Retina (tissue), 1 donor: ENCODE results near the gene MAML2.

Source experiments
- DNase-seq: peaks from one replicate; pipeline ENCODE4 v3.0.0-alpha.2; 2016

Gene MAML2

DNA sequence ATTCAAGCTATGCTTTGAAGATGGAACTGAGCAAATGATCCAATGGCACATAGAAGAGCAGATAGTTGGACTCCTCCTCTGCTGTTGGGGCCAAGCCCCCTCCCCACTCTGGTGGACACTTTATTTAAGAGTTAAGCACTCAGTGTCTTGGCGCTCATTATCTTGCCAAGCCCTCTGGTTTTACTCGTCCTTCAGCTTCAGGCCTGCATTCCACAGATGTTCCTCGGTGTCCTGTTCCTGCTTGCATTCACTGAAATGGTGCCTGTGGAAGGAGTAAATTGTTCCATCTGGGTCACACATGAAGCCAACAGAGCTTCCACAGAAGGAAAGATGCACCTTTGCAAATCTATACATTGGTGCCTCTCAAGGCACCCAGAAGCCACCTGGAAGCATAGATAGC lies 26.1 kb downstream of the MAML2 start:
- no peak for DNase-seq

DNA sequence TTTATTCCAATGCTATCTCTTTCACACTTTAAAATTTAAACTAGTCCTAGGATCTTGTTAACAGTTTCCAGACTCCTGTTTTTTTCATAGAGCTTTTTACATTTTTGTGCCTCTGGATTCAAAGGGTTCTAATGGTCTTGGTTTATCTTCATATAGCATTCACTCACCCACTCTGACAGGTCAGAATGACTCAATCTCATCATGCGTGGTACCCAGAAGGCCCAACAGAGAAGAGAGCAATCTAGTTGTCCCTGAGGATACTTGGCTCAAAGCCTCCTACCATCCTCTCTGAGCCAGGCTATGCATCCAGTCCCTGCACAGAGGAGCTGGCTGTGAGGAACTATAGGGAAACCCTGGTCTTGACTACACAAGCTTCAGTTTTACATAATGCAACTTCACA lies 27.5 kb downstream of the MAML2 start:
- DNase-seq: no peak

DNA sequence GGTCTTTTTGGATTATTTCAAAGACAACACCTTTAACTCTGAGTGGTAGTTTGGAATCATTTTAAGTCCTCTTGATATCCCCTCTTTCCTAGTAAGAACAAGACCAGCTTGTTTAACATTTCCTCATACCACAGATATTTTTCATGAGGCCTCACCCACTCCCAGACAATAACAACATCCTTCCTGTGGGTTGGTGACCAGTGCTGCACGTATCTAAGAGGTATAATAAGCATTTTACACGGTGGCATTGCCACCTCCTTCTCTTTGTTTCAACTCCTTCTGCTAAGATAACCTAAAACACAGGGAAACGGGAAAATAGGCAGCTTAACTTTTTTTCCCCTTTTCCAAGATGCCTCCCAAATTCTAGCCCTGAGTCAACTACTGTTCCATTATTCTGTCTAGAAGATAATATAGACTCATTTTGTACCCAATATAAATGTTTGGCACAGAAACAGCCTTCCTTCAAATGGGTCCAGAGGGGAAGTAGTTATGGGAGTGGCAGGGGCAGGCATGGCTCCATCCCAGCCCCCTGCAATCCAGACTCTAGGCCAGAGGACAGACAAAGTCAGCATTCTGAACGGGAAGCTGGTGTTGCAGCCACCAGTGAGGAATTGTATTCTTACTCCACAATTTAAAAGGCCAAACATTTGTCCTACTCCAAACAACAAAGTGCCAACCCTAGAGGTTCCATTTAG lies 28.5 kb downstream of the MAML2 start:
- DNase-seq: no peak

DNA sequence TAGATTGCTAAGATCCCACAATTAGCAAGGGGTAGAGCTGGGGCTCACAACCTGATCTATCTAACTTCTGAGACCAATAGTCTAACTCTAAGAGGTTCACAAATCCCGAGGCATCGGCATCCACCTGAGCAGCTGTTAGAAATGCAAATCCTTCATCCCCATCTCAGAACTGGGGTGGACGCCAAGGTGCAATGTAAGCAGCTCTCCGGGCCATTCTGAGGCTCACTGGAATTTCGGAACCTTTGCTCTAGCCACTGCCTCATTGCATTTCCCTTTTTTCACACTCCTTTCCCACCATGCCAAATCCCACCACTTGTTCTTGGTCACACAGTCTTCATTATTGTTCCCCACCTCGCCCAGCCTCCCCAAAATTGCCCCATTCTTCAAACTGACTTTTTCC lies 29.8 kb downstream of the MAML2 start:
- DNase-seq: no peak

DNA sequence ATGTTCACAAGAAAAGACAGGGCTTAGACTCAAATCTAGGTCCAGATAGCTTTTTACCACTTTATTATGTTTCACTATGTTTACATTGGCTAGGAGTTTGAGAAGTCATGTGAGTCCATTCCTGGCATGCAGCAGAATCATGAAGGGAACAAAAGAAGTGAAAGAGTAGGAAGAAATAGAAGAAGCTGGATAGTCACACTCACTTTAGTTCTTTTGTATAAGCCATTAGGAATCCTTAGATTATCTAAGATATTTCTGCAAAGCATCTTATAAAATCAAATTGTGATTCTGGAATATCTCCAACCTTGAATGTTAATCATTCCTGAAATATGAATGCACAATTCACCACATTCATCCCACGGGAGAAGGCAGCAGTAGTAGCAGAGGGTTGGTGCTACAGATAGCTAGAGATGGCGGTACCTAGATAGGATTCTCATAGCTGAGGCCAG lies 31.9 kb downstream of the MAML2 start:
- DNase-seq: no peak

DNA sequence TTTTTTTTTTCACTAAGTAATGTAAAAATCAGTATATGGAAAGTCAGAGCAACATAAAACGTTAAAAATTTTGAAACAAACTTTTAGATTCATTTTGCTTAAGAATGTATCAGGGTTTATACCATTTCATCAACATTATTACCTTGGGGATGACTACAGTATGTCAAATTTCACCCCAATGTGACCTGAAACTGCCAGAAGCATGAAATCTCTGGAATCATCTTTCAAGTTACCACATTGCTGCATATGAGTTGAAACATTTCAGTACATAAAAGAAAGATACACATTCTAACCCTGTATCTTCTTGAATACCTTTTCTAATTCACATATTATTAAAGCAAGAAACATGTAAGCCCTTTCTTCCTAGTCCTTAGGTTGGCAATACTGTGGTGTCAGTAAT lies 32.8 kb downstream of the MAML2 start:
- no peak for DNase-seq

DNA sequence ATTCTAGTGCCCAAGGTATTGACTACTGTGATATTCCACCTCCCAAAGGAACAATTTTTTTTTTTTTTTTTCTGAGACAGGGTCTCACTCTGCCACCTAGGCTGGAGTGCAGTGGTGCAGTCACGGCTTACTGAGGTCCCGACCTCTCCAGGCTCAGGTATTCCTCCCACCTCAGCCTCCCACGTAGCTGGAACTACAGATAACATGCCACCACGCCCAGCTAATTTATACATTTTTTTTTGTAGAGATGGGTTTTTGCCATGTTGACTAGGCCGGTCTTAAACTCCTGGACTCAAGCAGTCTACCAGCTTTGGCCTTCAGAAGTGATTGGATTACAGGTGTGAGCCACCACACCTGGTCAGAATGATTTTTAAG lies 33.4 kb downstream of the MAML2 start:
- DNase-seq: no peak

DNA sequence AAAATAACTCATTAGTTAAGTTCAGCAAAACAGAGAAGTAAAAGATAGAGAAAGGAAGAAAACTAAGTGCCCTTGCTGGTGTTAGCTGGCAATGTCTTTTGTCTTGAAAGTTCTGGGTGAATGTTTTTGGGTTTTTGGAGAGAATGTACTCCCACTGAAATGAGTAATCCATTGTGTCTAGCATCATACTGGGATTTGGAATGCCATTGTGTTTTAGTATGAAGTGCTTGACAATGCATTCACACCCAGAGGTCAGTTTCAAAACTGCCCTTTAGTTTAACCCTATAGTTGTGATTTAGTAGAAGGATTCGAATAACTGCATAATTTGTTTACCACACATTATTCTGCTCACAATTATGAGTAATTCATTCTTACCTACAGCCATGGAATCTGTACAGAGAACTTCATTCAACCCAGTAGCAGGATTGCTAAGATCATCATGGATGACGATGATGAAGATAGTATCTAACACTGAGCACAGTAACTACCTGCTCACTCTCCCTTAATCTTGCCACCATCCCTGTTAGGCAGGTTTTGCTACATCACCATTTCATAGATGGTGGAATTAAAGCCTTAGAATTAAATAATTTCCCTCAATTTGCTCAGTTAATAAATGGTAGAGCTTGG lies 33.9 kb downstream of the MAML2 start:
- DNase-seq: no peak

DNA sequence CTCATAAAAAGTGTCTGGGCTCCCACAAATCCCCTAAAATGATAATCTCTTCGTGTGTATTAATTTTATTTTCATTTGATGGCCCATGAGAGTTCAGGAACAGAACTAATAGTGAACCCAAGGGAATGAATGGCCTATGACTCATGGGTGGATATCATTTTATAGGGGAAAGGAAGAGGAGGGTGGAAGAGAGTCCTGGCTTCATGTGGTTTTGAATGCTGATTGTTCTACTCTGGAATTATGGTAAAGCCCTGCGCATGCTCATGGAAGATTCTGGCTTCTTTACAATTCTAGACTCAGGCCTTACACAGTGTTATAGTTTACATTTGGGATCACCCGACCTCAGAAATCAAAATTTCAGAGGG lies 35.2 kb downstream of the MAML2 start:
- DNase-seq: no peak

DNA sequence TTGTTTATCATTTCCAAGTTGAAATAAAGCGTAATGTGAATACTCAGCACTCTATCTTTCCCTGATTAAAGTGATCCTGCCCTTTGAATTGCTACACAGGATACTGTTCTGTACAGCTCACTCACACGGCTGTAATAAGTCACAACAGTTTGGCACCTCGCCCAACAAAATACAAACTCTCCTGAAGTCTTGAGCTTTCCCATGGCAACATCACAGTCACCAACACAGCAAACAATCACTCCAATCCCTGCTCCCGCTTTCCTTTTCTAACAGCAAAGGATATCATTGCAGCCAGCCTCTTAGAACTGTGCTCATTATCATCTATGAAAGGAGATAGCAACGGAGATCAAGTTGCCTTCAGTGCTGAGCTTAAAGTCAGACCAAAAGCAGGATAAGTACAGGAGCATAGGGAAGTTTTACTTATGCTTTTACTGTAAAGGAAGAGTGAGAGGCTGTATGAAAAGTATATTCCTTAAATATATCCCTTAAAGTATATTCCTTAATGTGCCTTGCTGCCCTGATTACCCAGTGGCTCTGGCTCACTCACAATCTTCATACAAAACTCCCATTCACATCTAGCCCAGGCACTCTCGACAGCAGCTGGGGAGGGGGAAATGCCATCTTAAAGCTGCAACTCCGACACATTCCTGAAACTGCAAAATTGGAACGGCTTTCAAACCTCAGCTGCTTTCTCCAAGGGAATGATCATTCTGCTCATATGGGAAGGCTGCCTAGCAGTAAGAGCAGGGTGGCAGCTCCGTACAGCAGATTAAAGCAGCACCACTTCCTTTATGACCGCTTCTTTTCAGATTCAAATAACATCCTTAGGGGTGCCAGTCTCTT lies 35.8 kb downstream of the MAML2 start:
- peak; percentile 66 for DNase-seq

DNA sequence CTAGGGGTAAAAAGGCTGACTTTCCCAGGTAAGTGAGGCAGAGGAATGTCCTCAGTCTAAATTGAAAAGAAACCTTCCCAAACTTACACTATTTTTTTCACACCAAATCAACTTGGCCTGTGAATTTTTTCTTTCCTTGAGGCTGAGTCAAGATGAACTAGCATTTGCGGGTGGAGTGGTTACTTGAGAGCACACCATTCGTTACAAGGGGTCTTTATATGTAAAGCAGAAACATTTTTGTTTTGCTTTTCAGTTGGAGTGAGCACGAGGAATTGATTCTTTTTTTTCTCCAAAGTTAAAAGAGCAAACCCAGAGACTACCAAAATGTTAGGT lies 36.4 kb downstream of the MAML2 start:
- DNase-seq: no peak

DNA sequence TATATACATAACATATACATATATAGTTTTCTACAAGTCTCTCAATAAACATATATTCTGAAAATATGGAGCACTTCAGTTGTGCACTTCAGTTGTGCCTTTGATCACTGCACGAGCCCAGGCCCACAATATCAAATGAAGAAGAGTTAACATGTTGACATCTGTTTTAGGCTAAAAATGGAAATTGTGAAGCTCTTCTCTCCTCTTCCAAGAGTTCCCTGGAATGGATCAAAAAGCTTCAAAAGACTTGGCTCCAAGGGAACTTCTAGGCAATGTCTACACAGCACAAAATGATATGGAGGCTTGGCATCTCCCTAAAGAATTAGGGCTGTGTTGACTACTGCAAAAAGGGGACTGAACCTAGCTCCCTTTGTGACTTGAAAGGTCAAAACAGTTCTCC lies 36.9 kb downstream of the MAML2 start:
- DNase-seq: no peak

DNA sequence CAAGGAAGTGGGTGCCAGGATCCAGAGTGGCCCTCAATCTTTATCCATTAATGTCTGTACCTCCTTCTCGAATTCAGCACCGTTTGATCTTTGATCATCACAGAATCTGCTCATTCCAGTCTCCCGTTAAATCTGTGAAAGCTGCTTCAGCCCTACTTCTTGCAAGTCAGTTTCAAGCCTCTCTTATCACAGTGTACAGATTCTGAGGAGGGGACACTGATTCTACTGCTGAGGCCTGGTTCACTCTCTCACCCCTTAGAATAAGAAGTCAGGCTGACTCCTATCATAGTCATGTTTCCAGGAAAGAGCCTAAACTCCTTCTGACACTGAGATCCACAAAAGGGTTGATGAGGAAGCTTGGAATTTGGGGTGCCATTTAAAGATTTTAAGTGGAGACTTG lies 39.0 kb downstream of the MAML2 start:
- no peak for DNase-seq

DNA sequence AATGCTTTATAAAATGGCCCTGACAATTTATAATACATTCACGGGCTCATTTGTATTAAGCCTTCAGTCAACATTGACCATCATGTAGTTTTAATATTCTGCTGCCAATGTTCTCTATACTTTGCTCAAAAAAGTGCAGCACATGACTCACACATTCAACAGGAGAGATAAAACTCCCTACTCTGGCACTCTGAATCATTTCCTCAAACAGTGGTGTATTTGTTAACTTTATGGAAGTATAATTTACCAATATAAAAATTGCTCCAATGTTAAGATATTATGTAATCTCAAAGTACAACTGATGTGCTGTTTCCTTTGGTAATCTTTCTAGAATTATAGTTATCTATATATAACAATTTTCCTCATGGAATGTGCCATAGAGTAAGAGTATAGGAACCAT lies 39.9 kb downstream of the MAML2 start:
- no peak for DNase-seq

DNA sequence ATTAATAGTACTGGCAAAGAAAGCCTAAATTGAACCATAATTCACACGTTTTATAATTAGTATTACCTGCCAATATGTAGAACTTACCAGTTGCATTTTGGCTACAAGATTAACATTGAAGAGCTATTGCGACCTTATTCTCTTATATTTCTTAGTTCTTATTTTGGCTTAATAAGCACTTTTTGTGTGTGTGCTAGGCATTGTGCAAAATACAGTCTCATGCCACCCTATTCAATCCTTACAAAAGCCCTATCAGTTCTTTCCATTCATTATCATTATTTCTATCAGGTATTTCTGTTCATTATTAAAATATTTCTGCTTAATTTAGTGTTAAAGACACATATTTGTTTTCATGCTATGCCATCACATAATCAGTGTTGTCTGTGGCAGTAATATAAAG lies 41.2 kb downstream of the MAML2 start:
- DNase-seq: no peak

DNA sequence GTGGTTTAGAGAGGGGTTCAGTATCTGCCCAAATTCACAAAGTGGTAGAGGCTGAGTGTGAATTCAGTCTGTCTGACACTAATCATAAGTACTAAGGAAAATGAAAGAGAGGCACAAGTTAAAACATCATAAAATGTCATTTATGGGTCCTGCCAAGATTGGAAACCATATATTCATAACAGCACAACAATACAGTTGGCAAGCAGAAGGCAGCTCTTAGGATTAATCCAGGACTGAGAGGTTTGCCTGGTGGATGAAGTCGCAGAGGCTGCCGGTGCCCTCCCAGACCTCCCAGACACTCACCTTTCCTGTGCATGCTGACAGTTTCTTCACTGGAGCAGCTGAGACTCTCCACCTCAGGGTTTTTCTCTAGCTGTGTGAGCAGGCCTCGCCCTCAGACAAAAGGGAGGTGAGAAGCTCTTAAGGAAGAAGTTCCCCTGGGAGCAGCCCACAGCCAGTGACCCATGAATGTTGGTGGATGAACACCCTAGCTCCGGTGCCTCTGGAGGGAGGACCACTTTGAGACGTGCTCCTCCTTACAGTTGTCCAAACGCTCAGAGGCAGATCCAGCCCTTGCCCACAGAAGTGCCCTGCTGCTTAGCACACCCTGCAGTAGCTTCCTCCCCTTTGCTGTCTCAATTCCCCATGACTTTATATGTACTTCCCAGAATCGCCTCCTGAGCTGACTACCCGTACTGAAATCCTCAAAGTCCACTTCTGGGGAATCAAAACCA lies 43.7 kb downstream of the MAML2 start:
- DNase-seq: no peak

DNA sequence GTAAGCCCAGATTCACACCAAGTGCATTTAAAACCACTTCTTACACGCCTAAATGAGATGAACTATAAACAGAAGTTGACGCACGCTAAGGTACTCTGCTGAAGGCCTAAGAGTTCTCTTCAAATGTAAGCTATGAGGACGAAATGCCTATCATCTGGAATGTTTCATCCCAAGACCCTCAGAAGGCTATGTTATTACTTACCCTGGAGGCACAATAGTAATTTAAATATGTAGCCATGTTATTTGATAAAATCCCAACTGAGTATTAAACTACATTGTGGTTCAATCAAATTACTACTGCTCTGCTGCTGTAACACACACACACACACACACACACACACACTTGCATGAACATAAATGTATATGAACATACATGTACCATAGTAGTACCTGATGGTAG lies 47.6 kb downstream of the MAML2 start:
- no peak for DNase-seq

DNA sequence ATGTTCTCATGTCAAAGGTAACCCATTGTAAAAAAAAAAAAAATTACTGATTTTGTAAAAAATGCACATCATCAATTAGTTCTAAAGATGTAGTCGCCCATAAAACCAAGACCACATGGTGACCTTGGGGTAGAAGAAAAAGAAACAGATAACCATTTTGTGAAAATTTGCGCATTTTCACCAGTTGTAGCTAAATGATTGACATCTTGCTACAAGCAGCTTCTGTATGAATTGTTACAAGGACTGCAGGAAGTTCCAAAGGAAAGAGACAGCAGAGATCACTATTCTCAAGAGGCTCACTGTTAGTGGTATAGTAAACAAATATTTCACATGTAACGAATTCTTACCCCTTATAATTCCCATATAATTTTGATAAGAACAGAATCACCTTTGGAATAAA lies 48.7 kb downstream of the MAML2 start:
- DNase-seq: no peak

DNA sequence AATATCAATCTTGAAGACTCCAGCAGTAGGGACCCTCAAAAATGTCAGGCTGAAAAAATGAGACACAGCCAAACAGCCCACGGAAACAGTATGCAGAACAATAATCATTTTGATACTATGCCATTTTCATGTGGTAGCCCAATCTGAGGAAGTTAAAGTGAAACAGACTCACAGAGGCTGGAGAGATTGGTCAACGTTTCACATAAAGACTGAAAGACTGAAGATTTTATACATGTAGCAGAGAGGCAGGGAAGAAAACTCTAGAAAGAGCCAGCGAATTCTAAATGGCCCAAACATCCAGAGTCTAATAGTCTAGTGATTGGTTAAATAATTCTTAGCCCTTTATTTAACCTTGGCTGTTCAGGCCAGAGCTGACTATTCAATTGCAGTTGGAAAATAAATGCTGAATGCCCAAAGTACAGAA lies 49.4 kb downstream of the MAML2 start:
- no peak for DNase-seq

DNA sequence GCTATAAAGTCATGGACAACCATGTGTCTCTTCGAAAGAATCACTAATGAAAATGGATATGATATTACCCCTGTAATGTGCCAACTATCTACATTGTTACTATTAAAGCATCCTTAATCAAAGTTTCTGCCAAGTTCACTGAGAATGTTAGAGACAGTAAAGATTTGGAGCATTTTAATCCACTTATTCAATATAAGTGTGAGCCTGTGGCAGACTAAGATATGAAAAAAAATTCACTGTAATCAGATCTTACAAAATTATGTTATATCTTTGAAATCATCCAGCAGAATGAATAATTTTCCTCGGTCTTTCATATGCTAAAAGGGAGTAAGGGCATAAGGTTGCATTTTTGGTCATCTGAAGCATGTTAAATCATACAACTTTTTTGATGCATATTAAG lies 49.9 kb downstream of the MAML2 start:
- no peak for DNase-seq

DNA sequence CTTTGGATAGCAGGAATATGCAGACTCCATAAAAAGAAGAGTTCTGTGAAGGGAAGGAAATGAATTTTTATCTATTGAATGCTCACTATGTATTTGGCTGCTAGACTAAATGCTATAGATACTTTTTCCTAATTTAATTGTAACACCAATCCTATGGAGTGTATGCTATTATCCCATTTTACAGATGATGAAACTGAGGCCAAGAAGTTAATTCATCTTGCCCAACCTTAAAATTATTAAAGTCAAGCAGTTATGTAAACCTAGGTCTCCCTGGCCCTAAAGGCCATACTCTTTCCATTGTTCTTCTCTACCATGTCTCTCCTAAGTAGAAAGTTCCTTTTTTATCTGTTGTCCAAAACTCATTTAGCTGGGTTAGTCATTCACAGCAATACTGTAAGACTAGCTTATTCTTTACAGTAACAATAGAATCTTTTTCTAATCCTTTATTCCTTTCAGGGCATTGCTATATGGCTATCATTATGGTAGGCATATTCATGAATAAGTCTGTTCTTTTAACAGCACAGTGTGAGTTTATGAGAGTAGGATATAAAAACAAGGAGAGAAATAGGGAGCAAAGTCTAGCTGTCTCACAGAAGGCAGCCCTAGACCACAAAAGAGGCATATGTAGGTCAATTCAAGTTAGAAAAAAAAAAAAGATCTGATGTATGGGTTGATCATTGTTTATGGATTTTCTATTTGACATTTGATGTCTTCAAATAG lies 50.5 kb downstream of the MAML2 start:
- DNase-seq: no peak

DNA sequence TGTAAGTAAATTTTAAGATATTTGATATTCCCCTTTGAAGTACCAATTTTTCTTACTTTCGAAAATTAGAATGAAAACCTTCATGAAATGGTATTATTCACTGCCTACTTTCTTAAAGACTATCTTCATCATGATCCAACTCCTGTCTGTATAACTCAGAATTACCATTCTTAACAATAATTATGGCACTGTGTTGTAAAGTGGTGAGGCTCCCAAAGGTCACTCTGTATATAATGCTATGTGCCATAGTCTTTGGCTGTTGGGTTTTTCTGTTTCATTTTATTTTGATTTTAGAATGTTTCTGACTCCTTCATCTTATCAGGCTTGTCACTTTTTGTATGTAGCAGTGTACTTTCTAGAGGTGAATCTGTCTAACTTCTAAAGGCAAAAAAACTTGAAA lies 52.4 kb downstream of the MAML2 start:
- no peak for DNase-seq

DNA sequence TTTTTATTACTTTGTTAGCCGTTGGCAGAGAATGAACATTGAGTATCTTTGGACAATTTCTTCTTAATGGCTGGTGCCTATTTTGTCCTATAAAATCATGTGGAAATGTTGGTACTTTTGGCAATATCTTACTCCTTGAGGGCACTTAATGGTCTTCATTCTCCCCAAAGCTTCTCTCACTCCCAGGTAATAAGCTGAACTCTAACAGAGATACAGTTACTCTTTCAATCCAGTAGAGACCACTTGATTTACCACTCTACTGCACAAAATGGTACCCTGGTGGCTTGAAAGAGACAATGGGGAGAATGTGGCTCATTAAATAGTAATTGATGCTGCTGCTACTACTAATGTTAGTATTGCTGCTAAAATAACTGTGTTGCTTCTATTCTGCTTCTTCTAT lies 53.0 kb downstream of the MAML2 start:
- DNase-seq: no peak
